ENCODE measurements around the gene DGUOK. TPM values are rescaled to one million over a fixed set of nuclear protein-coding genes. Genes with fewer than 3 reads are reported as not detected.

Gene DGUOK
- total and polyA plus RNA-seq, 2 of the 4 experiments (the other 2 are of a cell fraction) = 66.3 to 111 TPM

DNA sequence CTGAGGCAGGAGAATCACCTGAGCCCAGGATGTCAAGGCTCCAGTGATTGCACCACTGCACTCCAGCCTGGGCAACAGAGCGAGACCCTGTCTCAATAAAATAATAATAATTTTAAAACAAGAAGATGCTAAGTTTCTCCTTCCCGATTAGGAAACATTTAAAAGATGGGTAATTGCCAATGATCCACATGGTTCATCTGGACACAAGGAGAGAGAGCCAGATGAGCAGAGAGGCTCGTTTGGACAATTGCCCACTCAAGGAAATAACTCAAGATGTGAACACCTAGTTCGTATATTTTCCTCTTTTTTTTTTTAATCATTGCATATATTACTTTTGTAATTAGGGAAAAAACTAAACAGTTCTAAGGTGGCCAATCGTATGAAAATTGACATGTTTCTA is 37.5 kb upstream of the DGUOK start:
- peaks cover 12 to 33% of the 10 kb centered on the region in 2 experiments; a peak in 3 of 4 replicates for H3K79me1 ChIP-seq (ENCODE audit: low read depth in 1 of 2, low read length in 2 of 2)
- H4K91ac ChIP-seq (ENCODE audit: insufficient read depth, low read depth, low read length) = no peak overlapping the region
- dilution Hi-C loops (cut with HindIII; ENCODE audit: low sequenced_read_pairs, unreplicated experiment) (no loop called here), intact Hi-C loops (cut with micrococcal nuclease) (no loop called here), in situ Hi-C loops (cut with MboI; ENCODE audit: low sequenced_read_pairs) (no loop called here)
- H3K14ac ChIP-seq (replicated peaks; ENCODE audit: low read depth, low read length) = no peak overlapping the region
- no peak overlapping the region for H3K27ac ChIP-seq (ENCODE audit: insufficient read depth, low read length)
- no peak overlapping the region for H2AFZ ChIP-seq (replicated peaks; ENCODE audit: low read length, poor library complexity)
- no peaks in the 10 kb centered on the region for H3K9me3 ChIP-seq (ENCODE audit: control insufficient read depth, insufficient read depth, low read length)
- H4K5ac ChIP-seq (ENCODE audit: low read depth, low read length) = no peak overlapping the region
- H3K4me3 ChIP-seq (ENCODE audit: insufficient read depth, low read depth, low read length) = no peak overlapping the region
- H4K20me1 ChIP-seq (ENCODE audit: insufficient read depth, low read length) = peaks cover 6% of the 10 kb centered on the region
- peaks cover 24% of the 10 kb centered on the region for H3K9me1 ChIP-seq (ENCODE audit: insufficient read depth, low read length)
- H3K4me2 ChIP-seq (ENCODE audit: low read depth, low read length) = no peak overlapping the region
- H3K27me3 ChIP-seq (ENCODE audit: control insufficient read depth, insufficient read depth, low read length) = no peaks in the 10 kb centered on the region
- H3K4ac ChIP-seq (ENCODE audit: low read depth, low read length) = no peak overlapping the region
- H3K9ac ChIP-seq (ENCODE audit: low read depth, low read length) = no peak overlapping the region
- H3K56ac ChIP-seq (ENCODE audit: extremely low read depth, insufficient read depth, low read length) = no peak overlapping the region
- H2AK9ac ChIP-seq (replicated peaks; ENCODE audit: low read depth, low read length, poor library complexity) = no peak overlapping the region
- BruUV-seq (replicated peaks) = no TSS peak
- H3K4me1 ChIP-seq (ENCODE audit: control insufficient read depth, insufficient read depth, low read length) = peaks cover 19% of the 10 kb centered on the region
- no peak overlapping the region for H4K8ac ChIP-seq (ENCODE audit: low read depth in 2 of 2, low read length in 2 of 2)
- ChIA-PET POLR2A (ENCODE audit: unreplicated experiment) (no interaction called here), CTCF (no interaction called here)
- H2BK20ac ChIP-seq (ENCODE audit: low read depth, low read length) = no peak overlapping the region
- no peak overlapping the region for H2AK5ac ChIP-seq (ENCODE audit: low read depth, low read length)
- ATAC-seq (ENCODE audit: low read depth) = no peak
- DNase-seq = no peak
- TF ChIP-seq, protein P1, sequence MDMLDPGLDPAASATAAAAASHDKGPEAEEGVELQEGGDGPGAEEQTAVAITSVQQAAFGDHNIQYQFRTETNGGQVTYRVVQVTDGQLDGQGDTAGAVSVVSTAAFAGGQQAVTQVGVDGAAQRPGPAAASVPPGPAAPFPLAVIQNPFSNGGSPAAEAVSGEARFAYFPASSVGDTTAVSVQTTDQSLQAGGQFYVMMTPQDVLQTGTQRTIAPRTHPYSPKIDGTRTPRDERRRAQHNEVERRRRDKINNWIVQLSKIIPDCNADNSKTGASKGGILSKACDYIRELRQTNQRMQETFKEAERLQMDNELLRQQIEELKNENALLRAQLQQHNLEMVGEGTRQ (IDR thresholded peaks at IDR 0.05; ENCODE audit: low read depth, low read length) = no peak
- TF ChIP-seq, protein P2, sequence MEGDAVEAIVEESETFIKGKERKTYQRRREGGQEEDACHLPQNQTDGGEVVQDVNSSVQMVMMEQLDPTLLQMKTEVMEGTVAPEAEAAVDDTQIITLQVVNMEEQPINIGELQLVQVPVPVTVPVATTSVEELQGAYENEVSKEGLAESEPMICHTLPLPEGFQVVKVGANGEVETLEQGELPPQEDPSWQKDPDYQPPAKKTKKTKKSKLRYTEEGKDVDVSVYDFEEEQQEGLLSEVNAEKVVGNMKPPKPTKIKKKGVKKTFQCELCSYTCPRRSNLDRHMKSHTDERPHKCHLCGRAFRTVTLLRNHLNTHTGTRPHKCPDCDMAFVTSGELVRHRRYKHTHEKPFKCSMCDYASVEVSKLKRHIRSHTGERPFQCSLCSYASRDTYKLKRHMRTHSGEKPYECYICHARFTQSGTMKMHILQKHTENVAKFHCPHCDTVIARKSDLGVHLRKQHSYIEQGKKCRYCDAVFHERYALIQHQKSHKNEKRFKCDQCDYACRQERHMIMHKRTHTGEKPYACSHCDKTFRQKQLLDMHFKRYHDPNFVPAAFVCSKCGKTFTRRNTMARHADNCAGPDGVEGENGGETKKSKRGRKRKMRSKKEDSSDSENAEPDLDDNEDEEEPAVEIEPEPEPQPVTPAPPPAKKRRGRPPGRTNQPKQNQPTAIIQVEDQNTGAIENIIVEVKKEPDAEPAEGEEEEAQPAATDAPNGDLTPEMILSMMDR (conservative IDR thresholded peaks at IDR 0.05; ENCODE audit: low read depth, low read length) = no peak
- TF ChIP-seq BHLHE40 (IDR thresholded peaks at IDR 0.05; ENCODE audit: low read depth, low read length) (no peak), MXI1 (IDR thresholded peaks at IDR 0.05; ENCODE audit: borderline replicate concordance, low read depth, low read length) (no peak), SMC3 (IDR thresholded peaks at IDR 0.05; ENCODE audit: low read depth, low read length) (no peak), NFE2L2 (IDR thresholded peaks at IDR 0.05; ENCODE audit: low read depth, low read length) (no peak), RFX5 (IDR thresholded peaks at IDR 0.05; ENCODE audit: low read depth, low read length) (no peak), RAD21 (IDR thresholded peaks at IDR 0.05; ENCODE audit: low read length) (no peak), RCOR1 (IDR thresholded peaks at IDR 0.05; ENCODE audit: insufficient replicate concordance, low read length) (no peak), FOS (IDR thresholded peaks at IDR 0.05; ENCODE audit: low read depth, low read length) (no peak), POLR2A (IDR thresholded peaks at IDR 0.05; ENCODE audit: low read depth, low read length) (no peak), MAZ (IDR thresholded peaks at IDR 0.05; ENCODE audit: borderline replicate concordance, low read depth, low read length) (no peak), MAFK (IDR thresholded peaks at IDR 0.05; ENCODE audit: low read depth, low read length) (no peak), CHD1 (IDR thresholded peaks at IDR 0.05; ENCODE audit: low read depth, low read length) (no peak), CEBPB (IDR thresholded peaks at IDR 0.05; ENCODE audit: low read depth, low read length) (no peak)
- TF ChIP-seq, protein P3, sequence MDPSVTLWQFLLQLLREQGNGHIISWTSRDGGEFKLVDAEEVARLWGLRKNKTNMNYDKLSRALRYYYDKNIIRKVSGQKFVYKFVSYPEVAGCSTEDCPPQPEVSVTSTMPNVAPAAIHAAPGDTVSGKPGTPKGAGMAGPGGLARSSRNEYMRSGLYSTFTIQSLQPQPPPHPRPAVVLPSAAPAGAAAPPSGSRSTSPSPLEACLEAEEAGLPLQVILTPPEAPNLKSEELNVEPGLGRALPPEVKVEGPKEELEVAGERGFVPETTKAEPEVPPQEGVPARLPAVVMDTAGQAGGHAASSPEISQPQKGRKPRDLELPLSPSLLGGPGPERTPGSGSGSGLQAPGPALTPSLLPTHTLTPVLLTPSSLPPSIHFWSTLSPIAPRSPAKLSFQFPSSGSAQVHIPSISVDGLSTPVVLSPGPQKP (IDR thresholded peaks at IDR 0.05; ENCODE audit: borderline replicate concordance, low read depth, low read length) = no peak
- H3K36me3 ChIP-seq (ENCODE audit: control insufficient read depth, insufficient read depth, low read length) = no peaks in the 10 kb centered on the region
- no peak overlapping the region for H2BK15ac ChIP-seq (ENCODE audit: low read depth, low read length)
- WGBS, 2 experiments (ENCODE audit: extremely low coverage in 2 of 2, insufficient read length in 1 of 2) = no CpG with 5 or more reads among the region's 5 CpGs
- H2BK120ac ChIP-seq (ENCODE audit: low read depth, low read length) = no peak overlapping the region
- no peak overlapping the region for H3K23ac ChIP-seq (ENCODE audit: low read depth, low read length)
- H3K18ac ChIP-seq (ENCODE audit: low read depth, low read length) = no peak overlapping the region
- no peak overlapping the region for H2BK5ac ChIP-seq (ENCODE audit: low read depth, low read length, poor library complexity, severe bottlenecking)

Measured in IMR-90 (cell line).